HG03342 (cell line): ENCODE measurements around the gene TLL2.

Experiments used
- ATAC-seq: cut with Tn5 transposase; IDR thresholded peaks from one replicate; pipeline ENCODE4 v1.9.1; 2021; ENCODE audit warnings: mild to moderate bottlenecking, moderate library complexity; ENCODE audit not compliant: unreplicated experiment

TLL2 gene

GRCh38 chr10:96509017-96509641 lies 4.6 kb downstream of the TLL2 start:
- no peak for ATAC-seq

DNA sequence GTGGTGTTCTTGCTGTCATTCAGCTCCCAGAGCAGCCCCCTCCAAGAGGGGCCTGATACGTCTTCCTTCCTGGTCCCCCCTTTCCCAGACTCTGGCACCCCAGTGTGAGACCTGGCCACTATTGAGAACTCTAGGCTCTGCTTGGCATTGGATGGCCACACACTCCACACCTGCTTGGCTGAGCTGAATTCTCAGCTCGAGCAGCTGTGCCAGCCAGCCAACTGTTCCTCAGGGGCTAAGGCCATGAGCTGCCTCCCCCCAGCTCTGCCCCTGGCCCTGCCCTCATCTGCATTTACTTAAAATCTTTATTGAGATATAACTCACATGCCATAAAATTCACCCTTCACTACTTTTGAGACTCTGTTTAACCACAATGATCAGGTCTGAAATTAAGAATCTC lies 6.7 kb downstream of the TLL2 start:
- no peak for ATAC-seq

DNA sequence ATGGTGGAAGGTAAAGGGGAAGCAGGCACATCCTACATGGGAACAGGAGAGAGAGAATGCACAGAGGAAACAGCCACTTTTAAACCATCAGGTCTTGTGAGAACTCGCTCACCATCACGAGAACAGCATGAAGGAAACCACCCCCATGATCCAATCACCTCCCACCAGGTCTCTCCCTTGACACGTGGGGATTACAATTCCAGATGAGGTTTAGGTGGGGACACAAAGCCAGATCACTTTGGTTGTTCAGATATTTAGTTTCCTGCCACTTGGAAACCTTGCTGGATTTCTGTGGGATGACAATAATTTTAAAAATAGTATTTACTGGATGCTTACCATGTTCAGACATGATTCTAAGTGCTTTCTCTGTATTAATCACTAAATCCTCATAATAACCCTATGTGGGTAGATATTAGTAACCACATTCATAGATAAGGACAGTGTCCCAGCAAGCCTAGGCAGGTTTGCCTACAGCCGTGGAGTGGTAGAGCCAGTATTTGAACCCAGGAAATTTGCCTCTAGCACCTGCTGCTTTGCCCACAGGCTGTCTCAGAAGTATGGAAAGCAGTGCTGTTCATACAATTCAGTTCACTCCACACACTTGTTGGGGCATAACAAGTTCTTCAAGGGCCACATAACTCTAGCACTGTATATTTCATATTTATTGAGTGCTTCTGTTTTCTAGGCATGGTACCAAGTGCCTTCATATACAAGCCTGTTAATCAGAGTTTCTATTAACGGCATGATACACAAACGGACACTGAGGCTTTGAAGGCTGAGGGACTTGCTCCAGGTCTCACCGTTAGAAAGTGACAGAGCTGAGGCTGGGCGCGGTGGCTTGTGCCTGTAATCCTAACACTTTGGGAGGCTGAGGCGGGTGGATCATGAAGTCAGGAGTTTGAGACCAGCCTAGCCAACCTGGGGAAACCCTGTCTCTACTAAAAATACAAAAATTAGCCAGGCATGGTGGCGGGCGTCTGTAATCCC lies 8.3 kb downstream of the TLL2 start:
- ATAC-seq, result no peak

- no peak for ATAC-seq
These were observed 11.0 kb downstream of the TLL2 start for GRCh38 chr10:96502561-96503282.

DNA sequence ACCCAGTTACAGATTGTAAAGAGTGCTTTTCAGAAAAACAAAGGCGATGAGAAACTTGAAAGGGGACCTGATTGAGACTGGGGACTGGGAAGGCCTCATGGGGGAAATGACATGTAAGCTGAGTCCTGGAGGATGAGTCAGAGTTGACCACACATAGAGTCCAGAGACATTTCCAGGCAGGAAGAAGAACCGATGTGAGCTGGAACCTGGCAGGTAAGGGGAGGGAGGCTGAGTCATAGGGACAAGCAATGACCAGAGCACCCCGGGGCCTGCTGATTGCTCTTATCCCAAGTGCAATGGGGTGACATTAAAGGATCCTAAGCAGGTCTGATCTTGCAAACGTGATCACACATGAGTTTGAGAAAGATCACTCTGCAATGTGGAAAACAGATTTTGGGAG lies 11.7 kb downstream of the TLL2 start:
- ATAC-seq, result no peak

DNA sequence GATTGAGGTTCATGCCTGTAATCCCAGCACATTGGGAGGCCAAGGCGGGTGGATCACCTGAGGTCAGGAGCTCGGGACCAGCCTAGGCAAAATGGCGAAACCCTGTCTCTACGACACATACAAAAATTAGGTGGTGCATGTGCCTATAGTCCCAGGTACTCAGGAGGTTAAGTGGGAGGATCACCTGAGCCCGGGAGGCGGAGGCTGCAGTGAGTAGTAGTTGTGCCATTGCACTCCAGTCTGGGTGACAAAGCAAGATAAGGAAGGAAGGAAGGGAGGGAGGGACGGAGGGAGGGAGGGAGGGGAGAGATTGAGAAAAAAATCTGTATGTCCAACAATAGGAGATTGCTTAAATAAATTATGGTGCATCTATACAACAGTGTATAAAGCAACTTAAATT lies 13.2 kb downstream of the TLL2 start:
- no peak for ATAC-seq

DNA sequence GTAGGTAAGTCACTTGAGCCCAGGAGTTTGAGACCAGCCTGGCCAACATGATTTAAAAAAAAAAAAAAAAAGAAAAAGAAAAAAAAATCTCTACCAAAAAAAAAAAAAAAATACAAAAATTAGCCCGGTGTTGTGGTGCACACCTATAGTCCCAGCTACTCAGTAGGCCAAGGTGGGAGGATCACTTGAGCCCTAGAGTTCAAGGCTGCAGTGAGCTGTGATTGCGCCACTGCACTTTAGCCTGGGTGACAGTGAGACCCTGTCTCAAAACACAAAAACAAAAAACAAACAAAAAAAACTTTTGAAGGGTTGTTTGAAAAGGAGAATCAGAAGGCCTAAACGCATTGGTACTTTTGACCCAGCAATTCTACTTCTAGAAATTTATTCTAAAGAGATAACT lies 13.7 kb downstream of the TLL2 start:
- no peak for ATAC-seq

GRCh38 chr10:96497391-96497790 lies 16.3 kb downstream of the TLL2 start:
- ATAC-seq, result no peak

DNA sequence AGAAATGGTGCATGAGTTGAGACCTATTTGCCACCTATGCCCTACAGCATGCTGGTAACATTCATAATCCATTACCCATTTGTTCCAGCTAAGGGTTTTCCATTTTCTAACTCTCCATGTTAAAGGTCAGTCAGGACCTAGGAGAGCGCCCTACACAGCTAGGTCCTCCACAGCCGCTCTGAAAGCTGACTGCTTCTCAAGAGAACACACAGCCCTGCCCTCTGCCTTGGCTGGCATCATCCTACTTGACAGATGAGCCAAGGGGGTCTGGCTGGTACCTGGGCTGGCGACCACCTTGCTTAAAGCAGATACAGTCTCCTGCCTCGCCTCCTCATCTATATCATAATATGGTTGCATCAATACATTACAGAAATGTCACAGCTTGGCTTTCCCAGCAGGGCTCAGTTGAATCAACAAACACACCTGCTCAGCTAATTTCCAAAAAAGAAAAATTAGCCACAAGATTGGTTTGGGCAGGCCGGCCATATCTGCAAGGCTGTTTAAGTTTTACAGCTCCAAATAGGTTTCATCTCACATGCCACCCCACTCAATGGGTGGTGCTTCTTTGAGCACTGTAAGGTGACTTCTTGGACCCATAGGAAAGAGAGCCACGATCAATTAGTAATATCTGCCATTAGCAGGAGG lies 17.3 kb downstream of the TLL2 start:
- no peak for ATAC-seq

- ATAC-seq, result no peak
These were observed 18.2 kb downstream of the TLL2 start for GRCh38 chr10:96495544-96495943.

- no peak for ATAC-seq
These were observed 19.0 kb downstream of the TLL2 start for GRCh38 chr10:96494694-96495093.

GRCh38 chr10:96493871-96494525 lies 19.7 kb downstream of the TLL2 start:
- ATAC-seq, result no peak

DNA sequence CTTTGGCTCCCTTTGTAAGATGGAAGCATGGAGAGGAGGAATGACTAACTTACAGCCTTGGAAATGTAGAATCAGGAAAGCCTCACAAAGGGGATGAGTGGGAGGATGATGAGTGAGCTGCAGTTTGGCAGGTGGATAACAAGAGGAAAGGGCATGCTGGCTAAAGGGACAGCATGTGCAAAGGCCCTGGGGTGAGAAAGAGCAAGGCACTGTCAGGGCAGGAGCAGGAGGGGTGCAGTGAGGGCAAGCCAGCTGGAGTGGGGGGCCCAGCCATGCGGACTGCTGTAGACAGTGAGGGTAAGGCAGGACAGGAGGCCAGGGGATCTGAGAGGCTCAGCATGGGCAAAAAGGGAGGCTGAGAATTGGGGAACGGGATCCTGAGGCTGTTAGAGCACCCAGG lies 20.5 kb downstream of the TLL2 start:
- ATAC-seq, result no peak

DNA sequence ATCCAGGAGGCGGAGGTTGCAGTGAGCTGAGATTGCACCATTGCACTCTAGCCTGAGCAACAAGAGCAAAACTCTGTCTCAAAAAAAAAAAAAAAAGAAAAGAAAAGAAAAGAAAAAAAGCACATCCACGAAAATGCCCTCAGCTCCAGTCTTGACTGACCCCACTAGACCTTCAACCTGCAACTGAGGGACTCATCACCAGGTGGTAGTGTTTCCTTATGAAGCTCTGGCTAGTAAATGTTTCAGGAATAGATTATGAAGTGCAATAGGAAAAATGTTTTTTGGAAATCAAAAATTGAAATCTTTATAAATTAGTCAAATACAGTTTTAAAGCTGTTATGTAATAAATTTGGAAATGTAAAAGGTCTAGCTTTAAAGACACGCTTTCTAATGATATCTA lies 22.4 kb downstream of the TLL2 start:
- no peak for ATAC-seq

- ATAC-seq, result no peak
These were observed 25.4 kb downstream of the TLL2 start for GRCh38 chr10:96488161-96488935.

DNA sequence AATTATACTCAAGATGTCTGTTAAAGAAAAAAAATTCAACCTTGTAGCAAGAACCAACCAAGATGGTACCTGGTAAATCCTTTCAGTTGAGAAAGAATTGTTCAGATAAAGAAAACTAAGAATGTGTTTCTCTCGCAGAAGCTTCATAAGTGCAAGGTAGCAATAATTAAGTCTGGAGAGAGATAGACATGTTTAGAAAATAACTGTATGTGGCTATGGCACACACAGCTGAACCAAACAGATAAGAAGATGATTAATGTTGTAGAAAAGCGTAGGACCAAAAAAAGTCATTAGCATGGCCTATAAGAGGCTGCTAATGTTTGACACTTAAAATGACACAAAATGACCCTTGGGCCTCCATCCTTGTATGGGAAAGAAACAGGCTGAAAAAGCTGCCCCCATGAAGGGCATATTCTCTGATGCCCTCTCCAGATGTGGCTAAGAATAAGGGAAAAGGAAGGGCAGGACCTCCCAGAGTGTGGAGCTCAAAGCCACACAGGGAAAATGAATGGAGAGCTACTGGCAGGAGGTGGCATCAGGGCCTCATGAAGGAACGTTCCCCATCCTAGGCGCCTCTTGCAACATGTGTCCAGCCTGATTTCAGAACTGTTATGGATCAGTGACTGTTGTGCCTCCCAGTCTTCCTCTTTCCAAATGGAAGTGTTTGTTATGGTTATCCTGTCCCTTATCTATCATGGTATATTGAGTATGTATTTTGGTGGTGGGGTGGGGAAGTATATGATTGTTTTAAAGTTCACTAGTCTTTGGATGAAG lies 30.7 kb downstream of the TLL2 start:
- no peak for ATAC-seq

DNA sequence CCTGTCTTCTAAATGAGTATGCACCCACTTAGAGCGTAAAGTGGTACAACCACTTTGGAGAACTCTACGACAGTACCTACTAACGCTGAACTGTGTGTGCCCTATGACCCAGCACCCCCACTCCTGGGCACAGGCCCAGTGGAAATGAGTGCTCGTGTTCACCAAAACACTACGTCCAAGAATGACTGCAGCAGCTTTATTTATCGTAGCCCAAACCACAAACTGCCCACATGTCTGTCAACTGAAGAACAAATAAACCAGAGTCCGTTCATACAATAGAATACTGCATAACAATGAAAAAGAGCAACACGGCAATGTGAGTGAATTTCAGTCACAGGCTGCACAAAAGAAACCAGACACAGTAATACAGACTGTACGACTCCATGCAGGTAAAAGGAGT lies 35.4 kb downstream of the TLL2 start:
- no peak for ATAC-seq

DNA sequence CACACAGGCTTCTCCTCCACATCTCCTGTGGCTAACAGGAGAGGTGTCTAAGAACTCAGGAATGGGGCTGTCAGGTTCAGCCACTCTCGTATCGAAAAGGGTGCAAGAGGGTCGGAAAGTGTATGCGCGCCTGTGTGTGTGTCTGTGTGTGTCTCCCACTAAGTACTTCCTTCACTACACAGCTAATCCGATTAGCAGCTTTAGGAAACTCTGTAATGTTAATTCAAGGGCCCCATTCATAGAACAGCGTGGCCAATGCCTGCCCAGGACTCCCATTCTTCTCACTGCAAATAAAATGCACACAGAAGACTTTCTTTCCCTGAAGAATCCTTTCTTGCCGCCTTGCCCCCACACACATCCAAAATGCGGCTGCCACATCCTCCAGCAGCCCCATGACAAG lies 39.9 kb downstream of the TLL2 start:
- ATAC-seq, result no peak

DNA sequence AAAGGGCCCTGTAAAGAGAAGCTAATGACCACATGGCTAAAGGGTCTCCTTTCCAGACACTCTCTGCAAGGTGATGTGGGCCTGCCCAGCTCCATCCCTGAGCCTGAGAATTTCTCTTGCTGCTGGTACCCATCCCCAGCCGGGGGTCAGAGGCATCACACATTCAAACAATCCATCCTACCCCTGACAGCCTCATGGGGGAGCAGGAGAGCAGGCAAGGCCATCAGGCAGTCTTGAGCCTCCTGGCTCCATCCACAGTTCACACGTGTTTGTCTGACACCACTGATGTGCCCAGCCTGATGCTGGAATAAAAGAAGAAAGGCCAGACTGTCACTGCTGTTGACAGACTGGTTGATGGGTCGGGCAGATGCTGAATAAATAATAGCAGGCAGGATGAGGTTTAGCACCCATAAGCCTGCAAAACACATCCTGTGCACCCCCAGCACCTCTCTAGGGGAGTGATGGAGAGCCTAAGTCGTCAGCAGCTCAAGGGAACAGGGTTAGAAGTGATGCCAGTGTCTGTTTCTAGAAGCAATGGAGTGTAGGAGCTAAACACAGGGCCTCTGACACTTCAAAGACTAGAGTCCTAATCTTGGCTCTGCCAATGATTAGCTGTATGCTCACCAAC lies 43.5 kb downstream of the TLL2 start:
- ATAC-seq, result no peak
